C4-2B (cell line): ENCODE data around the gene RADIL.
"Not testable (repeated sequence)": the region's sequence is repeated elsewhere in the genome, so short reads cannot be mapped to it uniquely, and the experiment has no call there.

Experiments used
- CTCF ChIP-seq: fragments of 450-650 bp; conservative IDR thresholded peaks from 2 replicates; pipeline ENCODE4 v1.5.1; 2017; ENCODE audit warnings: mild to moderate bottlenecking
- ZFX ChIP-seq: fragments of 450-650 bp; IDR thresholded peaks from 2 replicates; pipeline ENCODE4 v1.6.1; 2017

GRCh38 chr7:4802577-4802976 lies 80.9 kb downstream of the RADIL start:
- not testable (repeated sequence) for TF ChIP-seq CTCF, ZFX
